Activated CD4-positive, CD25-positive, alpha-beta regulatory T cell treated with anti-CD3 and anti-CD28 coated beads, Interleukin-2, amount 50 U/mL, for 16 hours (primary cell): ENCODE data around the gene RAPH1.

Source experiments
- DNase-seq: peaks from one replicate; pipeline ENCODE4 v3.0.0-alpha.2; 2020; ENCODE audit warnings: low read depth, low spot score

RAPH1 gene

DNA sequence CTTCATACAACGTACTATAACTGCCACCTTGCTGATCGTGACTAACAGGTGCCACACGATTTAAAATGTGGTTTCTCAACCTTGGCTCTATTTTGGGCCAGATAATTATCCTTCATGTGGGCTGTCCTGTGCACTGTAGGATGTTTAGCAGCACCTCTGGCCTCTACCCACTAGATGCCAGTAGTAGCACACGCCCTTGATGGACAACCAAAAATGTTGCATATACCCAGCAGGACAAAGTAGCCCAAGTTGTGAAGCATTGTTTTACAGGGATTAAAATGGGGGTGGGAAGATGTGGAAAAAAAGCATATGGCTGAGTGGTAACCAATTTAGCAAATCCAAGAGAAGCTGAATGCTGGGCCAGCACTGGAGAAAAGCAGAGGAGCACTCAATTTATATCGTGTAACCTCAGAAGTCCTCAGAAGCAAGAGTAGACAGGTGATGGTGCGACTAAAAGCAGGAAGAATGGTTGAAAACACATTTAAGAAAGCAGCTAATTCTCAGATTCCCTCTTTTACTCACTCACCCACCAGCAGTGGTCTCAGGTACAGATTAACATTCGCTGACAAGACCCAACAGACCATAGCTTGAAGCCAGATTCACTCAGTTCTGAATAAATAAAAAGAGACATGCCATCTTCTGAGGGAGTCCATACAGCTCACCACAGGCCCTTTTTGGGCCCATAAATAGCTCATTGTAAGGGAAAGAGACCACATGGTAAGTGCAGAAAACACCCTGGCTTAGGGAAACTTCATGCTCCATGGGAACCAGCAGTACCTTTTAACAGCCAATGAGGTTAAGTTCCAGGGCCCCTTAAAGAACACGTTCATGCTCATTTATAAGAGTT lies 50.6 kb downstream of the RAPH1 start:
- peak; percentile 17 for DNase-seq

DNA sequence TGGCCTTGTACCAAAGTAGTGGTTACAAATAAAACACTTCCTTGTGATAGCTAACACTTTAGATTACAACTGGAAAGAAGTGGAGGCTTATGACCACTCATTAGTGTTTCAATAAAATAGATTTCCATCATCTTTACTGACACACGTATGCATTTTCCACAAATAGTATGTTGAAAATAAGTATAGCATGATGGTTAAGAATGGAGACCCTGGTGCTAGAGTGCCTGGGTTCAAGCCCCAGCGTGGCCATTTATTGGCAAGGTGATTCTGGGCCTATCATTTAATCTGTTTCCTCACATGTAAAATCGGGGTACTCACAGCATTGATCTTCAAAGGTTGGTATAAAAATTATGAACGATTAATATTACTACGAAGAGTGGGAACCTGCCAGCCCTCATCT lies 54.5 kb downstream of the RAPH1 start:
- DNase-seq = no peak

DNA sequence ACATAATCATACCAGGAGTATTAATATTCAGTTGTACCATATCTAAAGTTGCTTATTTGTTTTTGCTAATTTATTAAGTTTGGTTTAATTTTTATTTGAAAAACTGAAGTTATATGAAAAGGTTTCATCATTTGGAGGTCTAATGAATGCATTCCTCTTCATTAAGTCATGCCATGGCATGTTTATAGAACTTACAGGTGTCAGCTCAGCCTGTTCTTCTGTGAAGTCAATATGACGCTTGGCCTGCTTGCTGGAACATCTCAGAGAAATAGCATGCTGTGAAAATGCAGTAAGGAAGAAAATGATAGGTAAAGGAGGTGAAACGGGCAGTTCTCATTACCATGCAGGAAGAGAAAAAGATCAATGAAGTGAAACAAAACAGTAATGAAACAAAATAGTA lies 58.2 kb downstream of the RAPH1 start:
- DNase-seq = no peak

DNA sequence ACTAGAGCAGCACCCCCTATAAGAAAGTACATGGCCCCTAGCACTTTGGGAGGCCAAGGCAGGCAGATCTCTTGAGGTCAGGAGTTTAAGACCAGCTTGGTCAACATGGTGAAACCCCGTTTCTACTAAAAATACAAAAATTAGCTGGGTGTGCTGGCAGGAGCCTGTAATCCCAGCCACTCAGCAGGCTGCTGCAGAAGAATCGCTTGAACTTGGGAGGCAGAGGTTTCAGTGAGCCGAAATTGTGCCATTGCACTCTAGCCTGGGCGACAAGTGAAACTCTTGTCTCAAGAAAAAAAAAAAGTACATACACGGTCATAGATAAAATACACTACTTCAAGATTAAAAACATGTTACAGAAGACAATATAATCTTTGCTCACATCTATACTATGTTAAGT lies 63.8 kb downstream of the RAPH1 start:
- no peak for DNase-seq

DNA sequence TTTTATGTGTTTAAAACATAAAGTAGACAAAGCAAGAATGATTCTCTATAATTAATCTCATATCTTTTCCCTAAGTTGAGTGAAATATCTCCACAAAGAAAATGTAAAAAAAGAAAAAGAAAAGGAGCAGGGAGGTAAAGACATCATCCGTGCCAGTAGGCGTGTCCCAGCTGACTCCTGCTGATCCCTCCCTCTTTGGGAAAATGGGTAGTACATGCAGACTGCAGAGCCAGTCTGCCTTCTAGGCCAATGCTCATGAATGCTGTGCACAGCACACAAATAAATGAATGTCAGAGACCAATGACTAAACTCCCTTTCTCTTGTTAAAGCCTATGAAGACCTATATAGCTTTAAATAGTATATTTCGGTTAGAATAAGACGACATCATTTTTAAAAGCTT lies 64.7 kb downstream of the RAPH1 start:
- DNase-seq = no peak

DNA sequence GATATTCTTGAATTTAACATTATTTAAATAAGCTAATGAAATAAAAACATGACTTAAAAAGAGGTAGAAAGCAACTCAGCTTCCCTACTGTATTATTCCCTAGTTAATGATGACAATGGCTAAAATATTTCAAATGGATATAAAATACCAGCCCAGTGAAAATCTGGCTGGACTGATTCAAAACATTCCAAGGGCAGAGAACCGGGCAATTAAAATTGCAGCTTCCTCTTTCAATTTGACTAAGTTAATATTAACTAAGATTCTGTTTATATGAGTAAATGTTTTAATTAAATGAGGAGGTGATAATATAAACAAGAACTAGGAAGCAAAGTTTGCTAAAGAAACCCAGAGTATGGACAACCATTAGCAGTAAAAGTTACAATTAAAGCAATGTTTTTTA lies 65.6 kb downstream of the RAPH1 start:
- no peak for DNase-seq

DNA sequence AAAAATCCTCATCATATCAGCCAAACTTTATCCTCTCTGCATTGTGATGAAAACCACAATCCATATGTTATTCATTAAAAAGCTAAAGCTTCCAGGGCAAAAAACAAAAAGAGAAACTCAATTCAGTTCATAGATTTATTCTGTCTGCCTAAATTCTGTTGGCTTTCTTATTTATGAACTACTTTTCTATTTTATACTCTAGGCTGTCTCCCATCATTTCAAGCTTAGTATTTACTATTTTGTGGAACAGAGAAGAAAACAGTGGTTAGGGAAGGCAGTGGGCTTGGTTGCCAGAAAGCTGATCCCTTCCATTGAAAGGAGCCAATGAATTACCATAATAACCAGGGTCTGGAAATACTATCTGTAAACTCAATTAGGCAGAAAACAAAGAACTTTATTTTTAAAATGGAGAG lies 71.8 kb downstream of the RAPH1 start:
- DNase-seq = no peak

DNA sequence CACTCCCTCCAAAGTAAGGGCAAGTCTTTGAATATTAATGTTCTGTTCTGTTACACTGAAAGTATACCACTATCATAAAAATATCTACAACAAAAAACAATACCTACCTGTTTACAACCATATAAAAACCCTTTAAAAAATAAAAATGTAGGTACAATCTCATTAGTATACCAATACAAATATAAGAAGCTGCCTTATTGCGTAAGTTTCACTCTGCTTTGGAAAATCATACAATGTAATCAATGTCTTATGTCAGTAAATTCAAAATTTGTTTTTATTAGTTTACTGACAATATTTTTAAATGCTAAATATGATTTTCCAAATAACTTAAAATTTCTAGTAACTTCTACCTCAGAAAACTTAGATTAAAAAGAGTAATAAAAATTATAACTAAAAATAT lies 72.8 kb downstream of the RAPH1 start:
- no peak for DNase-seq

DNA sequence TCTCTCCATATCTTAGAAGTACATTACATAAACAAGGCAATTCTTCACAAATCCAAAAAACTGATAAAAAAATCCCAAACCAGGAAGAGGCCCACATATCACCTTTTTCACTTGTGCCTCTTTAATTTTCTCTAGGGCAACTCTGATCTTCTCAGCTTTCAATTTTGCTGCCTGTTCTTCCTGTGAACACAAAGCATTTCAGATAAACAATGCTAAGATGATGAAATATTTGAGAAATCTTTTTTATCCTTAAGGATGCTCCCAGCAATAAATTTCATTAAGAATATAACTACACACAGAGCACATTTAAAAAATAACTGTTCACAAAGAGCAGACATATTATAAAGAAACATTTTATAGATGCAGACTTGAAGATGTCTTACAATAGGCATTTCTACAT lies 73.4 kb downstream of the RAPH1 start:
- no peak for DNase-seq

DNA sequence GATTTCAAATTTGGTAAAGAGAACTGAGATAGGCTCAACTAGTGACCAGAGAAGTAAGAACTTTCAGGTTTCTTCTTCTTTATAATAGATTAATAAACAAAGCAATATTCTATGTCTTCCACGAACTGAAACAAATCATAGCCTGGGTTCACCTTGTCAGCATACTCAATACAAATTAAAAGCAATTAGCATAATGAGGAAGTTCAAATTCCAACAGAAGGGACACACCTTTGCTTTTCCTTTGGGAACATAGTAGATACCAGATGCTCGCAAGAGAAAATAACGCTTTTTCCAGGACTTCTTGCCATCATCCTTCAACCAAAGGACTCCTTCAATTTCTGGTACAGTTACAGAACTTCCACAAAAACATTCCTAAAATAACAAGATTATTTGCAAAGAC lies 79.9 kb downstream of the RAPH1 start:
- DNase-seq = no peak

DNA sequence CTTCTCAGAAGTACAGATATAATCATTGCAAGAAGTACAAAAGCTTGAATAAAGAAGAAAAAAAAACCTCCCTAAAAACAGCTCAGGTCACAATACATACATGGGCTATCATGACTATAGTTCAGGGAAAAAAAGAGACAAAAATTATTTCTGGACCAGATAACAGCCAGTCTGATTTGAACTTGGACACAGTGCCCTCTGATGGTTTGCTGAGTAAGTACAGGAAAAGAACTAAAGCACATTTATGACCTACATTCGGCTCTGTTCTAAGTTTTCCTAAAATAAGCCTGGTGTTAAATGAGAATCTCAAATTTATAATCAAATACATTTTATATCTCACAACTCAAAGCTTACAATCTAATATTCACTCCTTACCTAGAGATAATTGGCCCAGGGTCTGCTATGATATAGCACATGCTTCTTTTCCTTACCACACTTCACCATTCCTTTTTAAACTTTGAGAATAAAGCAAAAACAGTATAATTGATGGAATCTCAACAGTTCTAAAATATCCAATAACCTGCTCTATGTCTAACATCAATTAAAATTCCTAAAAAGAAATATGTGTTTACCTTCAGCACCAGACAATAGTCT lies 81.1 kb downstream of the RAPH1 start:
- no peak for DNase-seq

DNA sequence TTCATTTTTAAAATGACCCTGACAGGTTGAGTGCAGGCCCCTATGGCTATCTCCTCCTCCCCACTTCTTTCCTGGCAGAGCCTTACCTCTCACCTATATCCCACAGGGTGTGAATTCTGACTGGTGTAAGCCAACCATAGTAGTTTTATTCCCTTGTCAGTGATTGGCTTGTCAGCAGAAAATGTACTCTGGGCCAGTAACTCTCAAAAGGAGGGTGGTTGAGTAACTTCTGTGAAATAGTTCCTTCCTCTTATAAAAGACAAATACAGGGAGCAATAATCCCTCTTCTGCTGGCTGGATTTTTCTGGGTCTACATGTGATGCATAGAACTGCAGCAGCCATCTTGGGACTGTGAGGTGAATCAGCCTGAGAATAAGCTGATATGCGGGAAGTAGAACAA lies 83.4 kb downstream of the RAPH1 start:
- DNase-seq = no peak

DNA sequence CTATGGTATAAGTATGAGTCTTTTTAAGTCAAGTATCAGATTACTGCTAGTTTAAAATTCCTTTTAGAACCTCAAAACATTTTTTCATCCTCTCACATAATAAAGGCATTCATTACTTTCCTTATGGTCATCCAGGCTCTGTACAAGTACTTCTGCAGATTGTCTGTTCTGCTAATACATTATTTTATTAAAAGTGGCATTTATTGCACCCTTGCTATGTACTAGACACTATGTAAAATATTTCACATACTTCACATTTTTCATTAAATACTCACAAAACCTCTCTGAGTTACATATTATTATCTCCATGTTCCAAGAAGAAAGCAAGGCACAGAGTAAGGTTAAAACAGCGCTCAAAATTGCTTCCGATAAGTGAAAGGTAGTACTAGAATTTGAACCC lies 84.1 kb downstream of the RAPH1 start:
- no peak for DNase-seq

DNA sequence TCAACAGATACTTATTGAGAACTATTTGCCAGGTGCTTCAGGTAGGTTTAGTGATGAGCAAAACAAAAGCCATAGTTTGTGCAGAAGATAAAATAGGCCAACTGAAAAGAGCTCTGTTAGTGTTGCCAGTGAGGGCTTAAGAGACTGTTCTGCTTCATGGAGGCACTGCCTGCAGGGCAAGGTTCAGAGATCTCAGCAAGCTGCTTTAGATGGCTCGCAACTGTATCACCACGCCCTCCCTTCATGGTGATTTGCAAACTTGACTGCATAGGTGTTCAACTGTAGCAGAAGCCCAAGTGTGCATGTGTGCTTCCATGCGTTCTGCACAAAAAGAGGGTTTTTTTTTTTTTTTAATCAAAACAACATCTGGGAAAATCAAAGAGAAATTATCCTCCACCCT lies 84.5 kb downstream of the RAPH1 start:
- no peak for DNase-seq

DNA sequence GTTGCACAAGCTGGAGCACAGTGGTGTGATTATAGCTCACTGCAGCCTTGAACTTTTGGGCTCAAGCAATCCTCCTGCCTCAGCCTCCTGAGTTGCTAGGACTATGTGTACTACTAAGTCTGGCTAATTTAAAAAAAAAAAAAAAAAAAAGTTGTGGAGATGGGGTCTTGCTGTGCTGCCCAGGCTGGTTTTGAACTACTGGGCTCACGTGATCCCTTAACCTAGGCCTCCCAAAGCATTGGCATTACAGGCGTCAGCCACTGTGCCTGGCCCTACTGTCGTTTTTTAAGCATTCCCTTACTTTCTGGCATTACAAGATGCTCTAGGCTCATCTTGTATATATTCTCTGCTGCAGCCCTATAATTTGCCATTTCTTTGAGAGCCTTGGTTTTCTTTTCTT lies 88.3 kb downstream of the RAPH1 start:
- DNase-seq = no peak

DNA sequence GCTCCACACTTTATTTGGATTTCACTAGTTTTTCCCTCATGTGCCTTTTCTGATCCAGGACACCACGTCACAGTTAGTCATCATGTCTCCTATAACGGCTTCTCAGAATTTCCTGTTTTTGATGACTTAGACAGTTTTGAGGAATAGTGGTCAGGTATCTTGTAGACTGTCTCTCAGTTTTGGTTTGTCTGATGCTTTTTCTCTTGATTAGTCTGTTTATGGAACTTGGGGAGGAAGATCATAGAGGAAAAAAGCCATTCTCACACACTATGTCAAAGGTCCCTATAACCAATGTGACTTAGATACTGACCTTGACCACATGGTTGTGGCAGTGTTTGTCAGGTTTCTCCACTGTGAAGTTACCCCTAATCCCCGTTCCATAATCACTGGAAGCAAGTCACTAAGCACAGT lies 89.0 kb downstream of the RAPH1 start:
- no peak for DNase-seq

DNA sequence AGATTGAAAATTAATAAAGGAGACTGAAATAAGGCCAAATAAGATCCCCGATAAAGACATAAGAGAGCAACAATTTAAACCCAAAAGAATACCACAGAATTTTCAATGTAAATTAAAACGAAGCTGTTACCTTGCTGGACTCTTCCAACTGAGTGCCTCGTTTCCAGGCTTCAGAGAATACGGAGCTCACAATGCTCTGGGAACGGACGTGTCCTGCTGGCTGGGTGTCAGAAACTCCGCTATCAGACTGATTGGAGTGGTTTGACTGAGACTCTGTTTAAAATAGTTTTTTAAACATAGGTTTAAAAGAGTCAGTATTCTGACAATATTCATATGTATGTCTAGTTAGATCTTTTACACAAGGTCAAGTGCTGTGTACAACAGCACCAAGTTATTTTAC lies 90.4 kb downstream of the RAPH1 start:
- DNase-seq = no peak

DNA sequence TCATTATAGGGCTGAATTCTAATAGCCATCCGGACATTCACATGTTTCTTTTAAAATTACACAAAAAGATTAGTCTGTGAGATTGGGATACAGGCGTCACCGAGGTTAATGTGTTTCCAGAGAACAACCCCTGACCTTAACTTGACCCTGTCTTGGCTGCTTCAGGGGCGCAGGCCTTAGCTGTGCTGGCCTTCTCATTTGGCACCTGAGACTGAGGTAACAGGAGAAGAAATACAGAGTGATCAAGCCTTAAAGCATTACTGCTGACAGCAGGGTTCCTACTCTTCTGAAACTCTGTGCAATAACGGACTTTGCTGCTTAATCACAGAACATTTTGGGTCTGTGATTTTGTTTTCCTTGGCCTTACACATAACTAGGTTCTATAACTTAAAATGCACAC lies 92.6 kb downstream of the RAPH1 start:
- no peak for DNase-seq

DNA sequence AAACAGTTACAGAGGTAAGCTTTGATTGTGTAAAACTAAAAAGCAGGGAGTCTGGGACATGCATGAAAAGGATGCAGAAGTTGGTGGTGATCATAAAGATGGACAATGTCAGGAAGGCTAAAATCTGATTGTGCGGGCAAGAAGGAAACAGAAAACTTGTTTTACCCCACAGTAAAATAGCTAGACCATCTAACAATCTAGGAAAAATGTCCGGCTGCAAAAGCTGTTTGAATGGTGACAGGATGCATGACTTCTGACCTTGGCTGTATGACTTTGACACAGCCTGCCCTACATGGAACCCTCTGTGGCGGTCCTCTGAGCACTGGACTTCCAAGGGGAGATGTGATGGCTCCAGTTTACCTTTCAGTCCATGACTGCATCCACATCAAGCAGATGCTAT lies 93.6 kb downstream of the RAPH1 start:
- no peak for DNase-seq

DNA sequence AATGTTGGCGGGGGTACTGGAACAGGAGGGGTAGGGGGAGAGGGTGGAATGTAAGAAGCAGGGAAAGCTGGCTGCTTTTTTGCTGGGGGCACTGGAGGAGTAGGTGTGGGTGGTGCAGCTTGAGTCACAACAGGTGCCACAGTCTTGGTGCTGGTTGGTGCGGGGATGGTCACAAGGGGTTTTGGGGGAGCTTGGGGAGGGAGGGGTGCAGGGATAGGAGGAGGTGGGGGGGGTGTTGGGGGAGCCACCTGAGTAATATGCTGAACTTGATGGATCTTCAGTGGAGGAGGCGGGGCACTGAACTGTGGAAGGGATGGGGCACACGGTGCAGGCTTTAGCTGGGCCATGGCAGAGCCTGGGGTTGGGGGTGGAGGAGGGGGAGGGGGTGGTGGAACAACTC lies 94.4 kb downstream of the RAPH1 start:
- no peak for DNase-seq

DNA sequence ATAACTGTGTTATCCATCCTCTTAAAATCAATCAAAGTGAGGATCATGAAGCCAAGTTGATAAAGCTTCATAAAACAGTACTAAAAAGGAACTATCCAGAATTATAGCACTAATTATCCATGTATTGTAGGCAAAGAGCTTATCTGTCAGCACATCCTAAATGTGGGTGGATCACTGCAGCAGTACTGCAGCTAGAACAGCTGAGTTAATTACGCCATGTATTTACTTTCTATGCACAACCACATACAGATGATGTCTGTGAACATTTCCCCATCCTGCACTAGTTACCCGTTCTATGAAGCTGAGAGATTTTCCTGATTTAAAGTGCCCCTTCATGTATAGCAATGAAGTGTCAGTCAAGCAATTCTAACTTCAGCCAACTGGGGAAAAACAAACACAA lies 96.6 kb downstream of the RAPH1 start:
- no peak for DNase-seq

DNA sequence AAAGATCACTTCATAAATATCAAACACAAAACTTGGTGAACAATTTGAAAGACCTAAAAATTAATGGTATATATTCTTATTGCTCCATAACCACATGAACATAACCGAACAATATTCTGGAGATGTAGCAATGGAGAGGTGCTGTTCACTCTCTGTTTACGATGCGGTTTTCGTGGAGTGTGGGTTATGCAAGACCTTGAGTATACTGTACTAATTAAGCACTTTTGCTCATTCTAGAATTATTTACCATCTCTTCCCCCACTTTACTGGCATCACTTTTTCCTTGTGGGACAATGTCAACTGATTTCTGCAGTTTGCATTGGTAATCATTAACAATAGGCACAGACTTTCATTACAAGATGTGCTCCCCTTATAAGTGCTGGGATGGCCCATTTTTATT lies 97.6 kb downstream of the RAPH1 start:
- DNase-seq = no peak

DNA sequence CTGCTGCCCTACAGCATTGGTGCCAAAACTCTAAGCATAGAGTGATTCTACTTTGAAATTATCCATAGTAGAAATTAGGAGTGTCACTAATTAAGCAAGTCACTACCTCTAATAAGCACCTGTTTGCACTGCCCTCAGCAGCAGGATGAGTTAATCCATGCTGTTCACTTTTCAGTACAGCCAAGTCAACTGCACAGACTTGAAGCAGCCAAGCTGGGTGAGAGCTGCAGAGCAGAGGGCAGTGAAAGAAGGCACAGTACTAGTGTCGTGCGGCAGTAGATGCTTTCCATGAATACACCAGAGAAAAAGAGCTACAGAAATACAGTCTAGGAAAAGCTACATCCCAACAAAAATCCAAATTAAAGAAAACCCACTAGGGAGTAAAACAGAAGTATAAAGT lies 98.6 kb downstream of the RAPH1 start:
- no peak for DNase-seq

DNA sequence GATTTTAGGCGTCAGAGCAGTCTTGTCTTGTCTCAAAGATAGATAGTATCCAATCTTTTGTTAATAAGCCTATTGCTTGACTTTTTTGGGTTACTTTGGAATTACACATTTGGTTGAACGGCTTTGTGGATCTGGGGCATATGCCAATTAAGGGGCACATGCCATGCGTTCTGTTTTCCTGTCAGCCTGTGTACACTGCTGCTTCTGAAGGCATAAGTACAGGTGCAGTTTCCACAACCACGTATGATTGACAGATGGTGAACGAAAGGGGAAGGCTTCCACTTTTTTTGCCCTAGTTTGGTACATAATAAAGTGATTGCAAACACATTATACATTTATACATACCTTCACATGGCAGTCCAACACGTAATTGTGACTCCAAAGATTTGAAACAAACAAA lies 102.3 kb downstream of the RAPH1 start:
- DNase-seq = no peak
